Osteoblast (primary cell): ENCODE results near the gene RFTN1. TPM values are rescaled to one million over a fixed set of nuclear protein-coding genes. Genes with fewer than 3 reads are reported as not detected.

ENCODE experiments used
- DNase-seq: peaks from one replicate; pipeline ENCODE4 v3.0.0; 2011; ENCODE audit warnings: low spot score, mixed read lengths; ENCODE audit not compliant: insufficient read length; ENCODE audit errors: missing footprints
- H2AFZ ChIP-seq: 2 replicates; pipeline ENCODE4 v1.6.0; 2011; ENCODE audit warnings: mild to moderate bottlenecking, low read length
- H3K27ac ChIP-seq: 2 replicates; pipeline ENCODE4 v1.5.1; 2011; ENCODE audit warnings: mild to moderate bottlenecking, low read depth, low read length, moderate library complexity
- H3K27me3 ChIP-seq: 2 replicates; pipeline ENCODE4 v1.6.0; 2012; ENCODE audit warnings: mild to moderate bottlenecking, control low read depth, inconsistent platforms, low read length, moderate library complexity; ENCODE audit not compliant: insufficient read depth
- H3K36me3 ChIP-seq: 2 replicates; pipeline ENCODE4 v1.5.1; 2011; ENCODE audit warnings: mild to moderate bottlenecking, low read length, control low read depth, moderate library complexity; ENCODE audit not compliant: insufficient read depth
- H3K4me1 ChIP-seq: 2 replicates; pipeline ENCODE4 v1.5.1; 2011; ENCODE audit warnings: mild to moderate bottlenecking, low read length, control low read depth, moderate library complexity; ENCODE audit not compliant: insufficient read depth
- H3K4me2 ChIP-seq: 2 replicates; pipeline ENCODE4 v1.6.0; 2011; ENCODE audit warnings: mild to moderate bottlenecking, low read length; ENCODE audit not compliant: insufficient read depth
- H3K4me3 ChIP-seq: fragments of 200-600 bp; sonication (generic); 3 replicates; pipeline ENCODE4 v1.5.1; 2012; ENCODE audit warnings: mild to moderate bottlenecking, low read length, inconsistent platforms; ENCODE audit not compliant: insufficient read depth
- H3K79me2 ChIP-seq: 2 replicates; pipeline ENCODE4 v1.6.0; 2012; ENCODE audit warnings: mild to moderate bottlenecking, low read length, control low read depth, inconsistent platforms; ENCODE audit not compliant: insufficient read depth
- H3K9me3 ChIP-seq: 2 replicates; pipeline ENCODE4 v1.5.1; 2011; ENCODE audit warnings: low read depth, low read length, control low read depth
- H4K20me1 ChIP-seq: 2 replicates; pipeline ENCODE4 v1.6.0; 2012; ENCODE audit warnings: mild to moderate bottlenecking, low read length, control low read depth; ENCODE audit not compliant: insufficient read depth
- CTCF ChIP-seq: IDR thresholded peaks from 2 replicates; pipeline ENCODE4 v1.5.1; 2011; ENCODE audit warnings: mild to moderate bottlenecking, low read depth, low read length, moderate library complexity; ENCODE audit errors: extremely low read depth
- total RNA-seq: library from RNA; depleted of rRNA; stranded (reverse); fragments of >200 nt; gene quantifications from 2 replicates; pipeline ENCODE4 v1.2.3, GENCODE V29; 2012

The RFTN1 gene
- total RNA-seq, 1 donor: 99.2 TPM

GRCh38 chr3:16504692-16505091 is 8.8 kb downstream of the RFTN1 start:
- no peaks in the 10 kb centered on the region for H3K27me3 ChIP-seq
- no peak overlapping the region for H2AFZ ChIP-seq
- peaks cover 11% of the 10 kb centered on the region for H3K4me1 ChIP-seq
- H3K79me2 ChIP-seq: peaks cover 95% of the 10 kb centered on the region
- H3K9me3 ChIP-seq: no peaks in the 10 kb centered on the region
- H4K20me1 ChIP-seq: peaks cover 64% of the 10 kb centered on the region
- no peak for DNase-seq
- no peak overlapping the region for H3K27ac ChIP-seq
- TF ChIP-seq CTCF: no peak
- no peak overlapping the region for H3K4me2 ChIP-seq
- H3K36me3 ChIP-seq: peaks cover 8% of the 10 kb centered on the region
- H3K4me3 ChIP-seq: no peak overlapping the region

- no peaks in the 10 kb centered on the region for H3K27me3 ChIP-seq
- H3K9me3 ChIP-seq: no peaks in the 10 kb centered on the region
- H3K36me3 ChIP-seq: peaks cover 8% of the 10 kb centered on the region
- no peak overlapping the region for H2AFZ ChIP-seq
- H3K4me1 ChIP-seq: peaks cover 7% of the 10 kb centered on the region
- H3K27ac ChIP-seq: no peak overlapping the region
- TF ChIP-seq CTCF: no peak
- peaks cover 63% of the 10 kb centered on the region for H4K20me1 ChIP-seq
- DNase-seq: no peak
- no peak overlapping the region for H3K4me3 ChIP-seq
- H3K4me2 ChIP-seq: no peak overlapping the region
- peaks cover 95% of the 10 kb centered on the region for H3K79me2 ChIP-seq
These were observed 9.3 kb downstream of the RFTN1 start for GRCh38 chr3:16504242-16504641.

GRCh38 chr3:16503191-16503776 is 10.2 kb downstream of the RFTN1 start:
- Histone ChIP-seq H3K4me2 (no peak overlapping the region), H3K4me1 (peaks cover 2% of the 10 kb centered on the region), H3K4me3 (no peak overlapping the region), H3K27me3 (no peaks in the 10 kb centered on the region), H3K9me3 (no peaks in the 10 kb centered on the region), H4K20me1 (peaks cover 63% of the 10 kb centered on the region), H3K36me3 (peaks cover 8% of the 10 kb centered on the region), H2AFZ (no peak overlapping the region), H3K79me2 (peaks cover 92% of the 10 kb centered on the region), H3K27ac (no peak overlapping the region)
- no peak for DNase-seq
- no peak for TF ChIP-seq CTCF

GRCh38 chr3:16502347-16502908 is 11.1 kb downstream of the RFTN1 start:
- Histone ChIP-seq H3K27me3 (no peaks in the 10 kb centered on the region), H3K9me3 (no peaks in the 10 kb centered on the region), H3K4me1 (no peaks in the 10 kb centered on the region), H3K36me3 (peaks cover 8% of the 10 kb centered on the region), H3K4me3 (no peak overlapping the region), H3K79me2 (peaks cover 90% of the 10 kb centered on the region), H4K20me1 (peaks cover 59% of the 10 kb centered on the region), H2AFZ (no peak overlapping the region), H3K27ac (no peak overlapping the region), H3K4me2 (no peak overlapping the region)
- TF ChIP-seq CTCF: no peak
- DNase-seq: no peak
